Panc1 (cell line): ENCODE data around the gene SYTL3. TPM values are rescaled to one million over a fixed set of nuclear protein-coding genes. Genes with fewer than 3 reads are reported as not detected.

Source experiments
- ATAC-seq: fragments of 200-7000 bp; cut with Tn5 transposase; 2 replicates; pipeline ENCODE4 v1.9.1; 2020; ENCODE audit warnings: mild to moderate bottlenecking, moderate library complexity
- BruUV-seq: library from RNA; stranded (reverse); fragments of 400-500 nt; replicated peaks from 2 replicates; lab custom pipeline; 2021; lab: Mats Ljungman, UMichigan
- CTCF ChIA-PET: fragments of 300-600 bp; sonication (Branson Sonifier 250); formaldehyde crosslinking; loops from one replicate; lab custom pipeline; 2022; ENCODE audit warnings: antibody characterized with exemption; lab: Charles Lee
- POLR2A ChIA-PET: fragments of 300-600 bp; sonication (Branson Sonifier 250); formaldehyde crosslinking; loops from one replicate; lab custom pipeline; 2022; ENCODE audit warnings: antibody characterized with exemption; lab: Charles Lee
- DNase-seq: peaks from one replicate; pipeline ENCODE4 v3.0.0-alpha.2; 2010; ENCODE audit warnings: low read depth, low spot score
- H3K27ac ChIP-seq: 2 replicates; pipeline ENCODE4 v1.5.1; 2011; ENCODE audit warnings: mild to moderate bottlenecking, low read length, inconsistent platforms
- H3K27me3 ChIP-seq: fragments of 200-500 bp; sonication (Bioruptor generic); 2 replicates; pipeline ENCODE4 v1.6.0; 2014; ENCODE audit warnings: low read length, inconsistent platforms; ENCODE audit not compliant: control insufficient read depth, insufficient read depth
- H3K36me3 ChIP-seq: fragments of 200-500 bp; sonication (Bioruptor generic); 2 replicates; pipeline ENCODE4 v1.5.1; 2014; ENCODE audit warnings: inconsistent platforms, mild to moderate bottlenecking, low read length, moderate library complexity; ENCODE audit not compliant: control insufficient read depth, insufficient read depth
- H3K4me1 ChIP-seq: 2 replicates; pipeline ENCODE4 v1.5.1; 2011; ENCODE audit warnings: inconsistent platforms, mild to moderate bottlenecking, low read length, moderate library complexity; ENCODE audit not compliant: control insufficient read depth, insufficient read depth
- H3K4me3 ChIP-seq, 2 experiments: 2 replicates each; pipeline ENCODE4 v1.5.1; 2011 to 2012; ENCODE audit warnings: low read depth in 2 of 2, low read length in 2 of 2, mild to moderate bottlenecking in 2 of 2, inconsistent platforms in 1 of 2, moderate library complexity in 1 of 2
- H3K9me3 ChIP-seq: fragments of 200-500 bp; sonication (Bioruptor generic); 2 replicates; pipeline ENCODE4 v1.5.1; 2014; ENCODE audit warnings: low read depth, mild to moderate bottlenecking, inconsistent platforms, low read length, moderate library complexity; ENCODE audit not compliant: control insufficient read depth, insufficient read depth
- POLR2AphosphoS5 ChIP-seq: IDR thresholded peaks from 2 replicates; pipeline ENCODE4 v1.6.1; 2012; ENCODE audit warnings: mild to moderate bottlenecking, low read depth, low read length, moderate library complexity
- SIN3A ChIP-seq: IDR thresholded peaks from 2 replicates; pipeline ENCODE4 v1.6.1; 2012; ENCODE audit warnings: low read depth, mild to moderate bottlenecking, low read length, moderate library complexity, borderline replicate concordance; ENCODE audit not compliant: insufficient read depth
- TCF7L2 ChIP-seq: IDR thresholded peaks from 2 replicates; pipeline ENCODE4 v1.6.1; 2011; ENCODE audit warnings: mild to moderate bottlenecking, low read depth, low read length, inconsistent platforms
- in situ Hi-C: cut with HindIII; loops from 2 replicates; pipeline ENCODE4 v1.10.0; 2016; ENCODE audit warnings: low sequenced_read_pairs, low pct_unique_long_range_greater_than_20kb
- intact Hi-C: fragments of 100-400 bp; cut with micrococcal nuclease; formaldehyde crosslinking; loops from one replicate; pipeline ENCODE4 v1.10.0; 2022; ENCODE audit not compliant: unreplicated experiment
- total RNA-seq: library from RNA; stranded (reverse); gene quantifications from one replicate; pipeline ENCODE4 v1.2.1, GENCODE V29; 2021; ENCODE audit not compliant: unreplicated experiment
- TF ChIP-seq, protein P1 (sequence below): fragments of 450-650 bp; IDR thresholded peaks from 2 replicates; pipeline ENCODE4 v1.5.1; 2017; ENCODE audit warnings: mild to moderate bottlenecking
- TF ChIP-seq, protein P2 (sequence below), 2 experiments: IDR thresholded peaks; 2 replicates each; pipeline ENCODE4 v1.6.1; 2011 to 2012; ENCODE audit warnings: low read depth in 2 of 2, control low read depth in 1 of 2, low read length in 1 of 2, mild to moderate bottlenecking in 1 of 2, moderate library complexity in 1 of 2; ENCODE audit not compliant: insufficient read depth in 1 of 2

The SYTL3 gene
- total RNA-seq, 1 experiment from 2014 or later = 1.4 TPM

GRCh38 chr6:158775832-158776231 is 126.0 kb downstream of the SYTL3 start:
- TF ChIP-seq, protein P1, sequence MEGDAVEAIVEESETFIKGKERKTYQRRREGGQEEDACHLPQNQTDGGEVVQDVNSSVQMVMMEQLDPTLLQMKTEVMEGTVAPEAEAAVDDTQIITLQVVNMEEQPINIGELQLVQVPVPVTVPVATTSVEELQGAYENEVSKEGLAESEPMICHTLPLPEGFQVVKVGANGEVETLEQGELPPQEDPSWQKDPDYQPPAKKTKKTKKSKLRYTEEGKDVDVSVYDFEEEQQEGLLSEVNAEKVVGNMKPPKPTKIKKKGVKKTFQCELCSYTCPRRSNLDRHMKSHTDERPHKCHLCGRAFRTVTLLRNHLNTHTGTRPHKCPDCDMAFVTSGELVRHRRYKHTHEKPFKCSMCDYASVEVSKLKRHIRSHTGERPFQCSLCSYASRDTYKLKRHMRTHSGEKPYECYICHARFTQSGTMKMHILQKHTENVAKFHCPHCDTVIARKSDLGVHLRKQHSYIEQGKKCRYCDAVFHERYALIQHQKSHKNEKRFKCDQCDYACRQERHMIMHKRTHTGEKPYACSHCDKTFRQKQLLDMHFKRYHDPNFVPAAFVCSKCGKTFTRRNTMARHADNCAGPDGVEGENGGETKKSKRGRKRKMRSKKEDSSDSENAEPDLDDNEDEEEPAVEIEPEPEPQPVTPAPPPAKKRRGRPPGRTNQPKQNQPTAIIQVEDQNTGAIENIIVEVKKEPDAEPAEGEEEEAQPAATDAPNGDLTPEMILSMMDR = no peak
- TF ChIP-seq SIN3A (no peak), TCF7L2 (no peak), POLR2AphosphoS5 (no peak)
- TF ChIP-seq, protein P2, sequence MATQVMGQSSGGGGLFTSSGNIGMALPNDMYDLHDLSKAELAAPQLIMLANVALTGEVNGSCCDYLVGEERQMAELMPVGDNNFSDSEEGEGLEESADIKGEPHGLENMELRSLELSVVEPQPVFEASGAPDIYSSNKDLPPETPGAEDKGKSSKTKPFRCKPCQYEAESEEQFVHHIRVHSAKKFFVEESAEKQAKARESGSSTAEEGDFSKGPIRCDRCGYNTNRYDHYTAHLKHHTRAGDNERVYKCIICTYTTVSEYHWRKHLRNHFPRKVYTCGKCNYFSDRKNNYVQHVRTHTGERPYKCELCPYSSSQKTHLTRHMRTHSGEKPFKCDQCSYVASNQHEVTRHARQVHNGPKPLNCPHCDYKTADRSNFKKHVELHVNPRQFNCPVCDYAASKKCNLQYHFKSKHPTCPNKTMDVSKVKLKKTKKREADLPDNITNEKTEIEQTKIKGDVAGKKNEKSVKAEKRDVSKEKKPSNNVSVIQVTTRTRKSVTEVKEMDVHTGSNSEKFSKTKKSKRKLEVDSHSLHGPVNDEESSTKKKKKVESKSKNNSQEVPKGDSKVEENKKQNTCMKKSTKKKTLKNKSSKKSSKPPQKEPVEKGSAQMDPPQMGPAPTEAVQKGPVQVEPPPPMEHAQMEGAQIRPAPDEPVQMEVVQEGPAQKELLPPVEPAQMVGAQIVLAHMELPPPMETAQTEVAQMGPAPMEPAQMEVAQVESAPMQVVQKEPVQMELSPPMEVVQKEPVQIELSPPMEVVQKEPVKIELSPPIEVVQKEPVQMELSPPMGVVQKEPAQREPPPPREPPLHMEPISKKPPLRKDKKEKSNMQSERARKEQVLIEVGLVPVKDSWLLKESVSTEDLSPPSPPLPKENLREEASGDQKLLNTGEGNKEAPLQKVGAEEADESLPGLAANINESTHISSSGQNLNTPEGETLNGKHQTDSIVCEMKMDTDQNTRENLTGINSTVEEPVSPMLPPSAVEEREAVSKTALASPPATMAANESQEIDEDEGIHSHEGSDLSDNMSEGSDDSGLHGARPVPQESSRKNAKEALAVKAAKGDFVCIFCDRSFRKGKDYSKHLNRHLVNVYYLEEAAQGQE (IDR thresholded peaks at IDR 0.05; ENCODE audit: insufficient read depth in 1 of 2, low read depth in 2 of 2, low read length in 1 of 2) = no peak
- in situ Hi-C loops = loop anchor here (5.0 kb wide), 1 partner anchor 34 kb away; no protein-coding TSS in a partner anchor
- Histone ChIP-seq H3K9me3 (no peaks in the 10 kb centered on the region), H3K27ac (no peak overlapping the region), H3K27me3 (no peaks in the 10 kb centered on the region), H3K4me1 (no peaks in the 10 kb centered on the region), H3K4me3 (no peak overlapping the region), H3K36me3 (peaks cover 35% of the 10 kb centered on the region)
- intact Hi-C loops = no loop called here
- ChIA-PET CTCF (no interaction called here), POLR2A (no interaction called here)
- no peak for ATAC-seq
- BruUV-seq = no TSS peak
- DNase-seq = no peak

DNA sequence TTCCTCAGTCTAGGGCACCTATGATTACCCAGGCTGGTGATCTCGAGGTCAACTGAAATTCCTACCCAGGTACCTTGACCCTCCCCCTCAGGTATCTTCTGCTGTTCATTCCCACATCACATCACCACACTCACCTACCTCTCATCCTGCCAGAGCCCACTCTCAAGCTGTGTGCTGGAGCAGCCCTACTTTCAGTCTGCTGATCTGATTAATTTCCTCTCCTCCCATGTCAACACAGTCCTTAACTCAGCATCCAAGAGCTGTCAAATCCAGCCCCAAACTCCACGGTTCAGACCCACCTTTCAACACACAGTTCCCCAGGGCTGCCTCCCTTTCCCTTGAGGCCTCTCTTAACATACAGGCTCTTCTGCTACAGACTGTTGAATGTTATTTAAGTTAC is 126.9 kb downstream of the SYTL3 start:
- Histone ChIP-seq H3K9me3 (no peaks in the 10 kb centered on the region), H3K4me3 (no peak overlapping the region), H3K27me3 (no peaks in the 10 kb centered on the region), H3K4me1 (no peaks in the 10 kb centered on the region), H3K36me3 (peaks cover 34% of the 10 kb centered on the region), H3K27ac (no peak overlapping the region)
- no peak for TF ChIP-seq SIN3A
- TF ChIP-seq, protein P1 = no peak
- TF ChIP-seq POLR2AphosphoS5 = no peak
- TF ChIP-seq, protein P2 (IDR thresholded peaks at IDR 0.05; ENCODE audit: insufficient read depth in 1 of 2, low read depth in 2 of 2, low read length in 1 of 2) = no peak
- TF ChIP-seq TCF7L2 = no peak
- no peak for ATAC-seq
- POLR2A ChIA-PET = no interaction called here
- intact Hi-C loops = no loop called here
- CTCF ChIA-PET = no interaction called here
- BruUV-seq = no TSS peak
- in situ Hi-C loops = loop anchor here (5.0 kb wide), 1 partner anchor 34 kb away; no protein-coding TSS in a partner anchor
- no peak for DNase-seq
